22Rv1 (cell line): ENCODE data around the gene CFLAR.

Experiments used
- CTCF ChIP-seq: fragments of 450-650 bp; IDR thresholded peaks from 2 replicates; pipeline ENCODE4 v1.5.1; 2017; ENCODE audit warnings: mild to moderate bottlenecking
- ZFX ChIP-seq: fragments of 450-650 bp; IDR thresholded peaks from 2 replicates; pipeline ENCODE4 v1.6.1; 2017; ENCODE audit warnings: antibody characterized with exemption, borderline replicate concordance

- no peak for TF ChIP-seq CTCF
- TF ChIP-seq ZFX: no peak
These were observed 35.4 kb downstream of the CFLAR start for GRCh38 chr2:201151127-201151981.
